Effector memory CD4-positive, alpha-beta T cell (primary cell): Measurements from ENCODE around the gene MED27.

Experiments
- DNase-seq, 3 donors: peaks; one replicate each; pipeline ENCODE4 v3.0.0-alpha.2; 2020
- H3K27ac ChIP-seq: 2 replicates; pipeline ENCODE4 v1.7.0; 2013; ENCODE audit warnings: mild to moderate bottlenecking, low read length, moderate library complexity; ENCODE audit not compliant: insufficient read depth, poor library complexity, severe bottlenecking
- H3K27me3 ChIP-seq: replicated peaks from 2 replicates; pipeline ENCODE4 v1.7.0; 2013; ENCODE audit warnings: mild to moderate bottlenecking, low read length; ENCODE audit not compliant: insufficient read depth, control insufficient read depth, poor library complexity, severe bottlenecking
- H3K36me3 ChIP-seq: 2 replicates; pipeline ENCODE4 v1.7.0; 2013; ENCODE audit warnings: mild to moderate bottlenecking, low read length, moderate library complexity; ENCODE audit not compliant: control insufficient read depth, insufficient read depth
- H3K4me1 ChIP-seq: 2 replicates; pipeline ENCODE4 v1.7.0; 2013; ENCODE audit warnings: low read length, mild to moderate bottlenecking; ENCODE audit not compliant: control insufficient read depth, insufficient read depth, poor library complexity, severe bottlenecking
- H3K4me3 ChIP-seq: 2 replicates; pipeline ENCODE4 v1.7.0; 2013; ENCODE audit warnings: low read length, low read depth, mild to moderate bottlenecking; ENCODE audit not compliant: insufficient read depth, poor library complexity, severe bottlenecking
- H3K9me3 ChIP-seq: 2 replicates; pipeline ENCODE4 v1.7.0; 2013; ENCODE audit warnings: mild to moderate bottlenecking, low read length, moderate library complexity; ENCODE audit not compliant: control insufficient read depth

Gene MED27

GRCh38 chr9:131960851-131961495 is 118.7 kb downstream of the MED27 start:
- Histone ChIP-seq H3K9me3 (no peaks in the 10 kb centered on the region), H3K36me3 (no peaks in the 10 kb centered on the region), H3K4me1 (no peaks in the 10 kb centered on the region), H3K4me3 (no peak overlapping the region), H3K27ac (no peak overlapping the region), H3K27me3 (no peaks in the 10 kb centered on the region)
- no peak for DNase-seq

GRCh38 chr9:131960311-131960710 is 119.4 kb downstream of the MED27 start:
- Histone ChIP-seq H3K9me3 (no peaks in the 10 kb centered on the region), H3K4me1 (no peaks in the 10 kb centered on the region), H3K4me3 (no peak overlapping the region), H3K27me3 (no peaks in the 10 kb centered on the region), H3K27ac (no peak overlapping the region), H3K36me3 (no peaks in the 10 kb centered on the region)
- DNase-seq, result no peak

- H3K27me3 ChIP-seq, result no peaks in the 10 kb centered on the region
- H3K27ac ChIP-seq, result no peak overlapping the region
- H3K4me1 ChIP-seq, result no peaks in the 10 kb centered on the region
- H3K36me3 ChIP-seq, result no peaks in the 10 kb centered on the region
- no peak overlapping the region for H3K4me3 ChIP-seq
- DNase-seq, result no peak
- H3K9me3 ChIP-seq, result no peaks in the 10 kb centered on the region
These were observed 119.8 kb downstream of the MED27 start for GRCh38 chr9:131959887-131960286.

GRCh38 chr9:131959056-131959455 is 120.6 kb downstream of the MED27 start:
- H3K27ac ChIP-seq, result no peak overlapping the region
- H3K4me1 ChIP-seq, result no peaks in the 10 kb centered on the region
- no peaks in the 10 kb centered on the region for H3K27me3 ChIP-seq
- H3K36me3 ChIP-seq, result no peaks in the 10 kb centered on the region
- DNase-seq, result no peak
- no peaks in the 10 kb centered on the region for H3K9me3 ChIP-seq
- H3K4me3 ChIP-seq, result no peak overlapping the region

GRCh38 chr9:131954299-131954698 is 125.4 kb downstream of the MED27 start:
- Histone ChIP-seq H3K9me3 (no peaks in the 10 kb centered on the region), H3K4me3 (no peak overlapping the region), H3K27ac (no peak overlapping the region), H3K27me3 (no peaks in the 10 kb centered on the region), H3K36me3 (no peaks in the 10 kb centered on the region), H3K4me1 (no peaks in the 10 kb centered on the region)
- no peak for DNase-seq

GRCh38 chr9:131951905-131952304 is 127.8 kb downstream of the MED27 start:
- no peaks in the 10 kb centered on the region for H3K27me3 ChIP-seq
- no peak overlapping the region for H3K27ac ChIP-seq
- no peaks in the 10 kb centered on the region for H3K9me3 ChIP-seq
- no peak overlapping the region for H3K4me3 ChIP-seq
- DNase-seq, result no peak
- H3K4me1 ChIP-seq, result no peaks in the 10 kb centered on the region
- no peaks in the 10 kb centered on the region for H3K36me3 ChIP-seq

GRCh38 chr9:131951155-131951554 is 128.5 kb downstream of the MED27 start:
- H3K27ac ChIP-seq, result no peak overlapping the region
- H3K27me3 ChIP-seq, result no peaks in the 10 kb centered on the region
- H3K4me1 ChIP-seq, result no peaks in the 10 kb centered on the region
- DNase-seq, result no peak
- H3K9me3 ChIP-seq, result no peaks in the 10 kb centered on the region
- H3K4me3 ChIP-seq, result no peak overlapping the region
- H3K36me3 ChIP-seq, result no peaks in the 10 kb centered on the region

- no peak for DNase-seq
- Histone ChIP-seq H3K4me1 (no peaks in the 10 kb centered on the region), H3K27ac (no peak overlapping the region), H3K4me3 (no peak overlapping the region), H3K9me3 (no peaks in the 10 kb centered on the region), H3K27me3 (no peaks in the 10 kb centered on the region), H3K36me3 (no peaks in the 10 kb centered on the region)
These were observed 129.2 kb downstream of the MED27 start for GRCh38 chr9:131950487-131950886.

- Histone ChIP-seq H3K9me3 (no peaks in the 10 kb centered on the region), H3K4me3 (no peak overlapping the region), H3K36me3 (no peaks in the 10 kb centered on the region), H3K4me1 (no peaks in the 10 kb centered on the region), H3K27me3 (no peaks in the 10 kb centered on the region), H3K27ac (no peak overlapping the region)
- DNase-seq, result no peak
These were observed 133.5 kb downstream of the MED27 start for GRCh38 chr9:131946180-131946579.

- DNase-seq, result no peak
- Histone ChIP-seq H3K4me1 (no peaks in the 10 kb centered on the region), H3K27me3 (no peaks in the 10 kb centered on the region), H3K27ac (no peak overlapping the region), H3K36me3 (no peaks in the 10 kb centered on the region), H3K9me3 (no peaks in the 10 kb centered on the region), H3K4me3 (no peak overlapping the region)
These were observed 136.3 kb downstream of the MED27 start for GRCh38 chr9:131943351-131943841.
